Esophagus muscularis mucosa (tissue), 3 donors: ENCODE measurements around the gene DMXL2.

Source experiments
- CTCF ChIP-seq, 3 experiments: fragments of 200-600 bp in 2 of 3; fragments of 450-650 bp in 1 of 3; sonication (generic) in 2 of 3; IDR thresholded peaks; one replicate each; pipeline ENCODE4 v1.5.1; 2017 to 2019; ENCODE audit warnings: antibody characterized with exemption in 3 of 3, mild to moderate bottlenecking in 2 of 3, moderate library complexity in 1 of 3
- POLR2A ChIP-seq: fragments of 450-650 bp; IDR thresholded peaks from one replicate; pipeline ENCODE4 v1.6.1; 2017; ENCODE audit warnings: antibody characterized with exemption, moderate library complexity, mild to moderate bottlenecking, low read depth
- POLR2AphosphoS5 ChIP-seq, 2 donors: sonication (generic); formaldehyde crosslinking; IDR thresholded peaks; one replicate each; pipeline ENCODE4 v1.6.1; 2017; ENCODE audit warnings: antibody characterized with exemption in 2 of 2

GRCh38 chr15:51524376-51524775 is 98.2 kb downstream of the DMXL2 start:
- TF ChIP-seq POLR2A (no peak), CTCF (IDR thresholded peaks at IDR 0.05) (no peak), POLR2AphosphoS5 (IDR thresholded peaks at IDR 0.05) (no peak)
